ENCODE measurements around the gene AQP12A.
"Not testable (repeated sequence)": the region's sequence is repeated elsewhere in the genome, so short reads cannot be mapped to it uniquely, and the experiment has no call there.

AQP12A gene

GRCh38 chr2:240662681-240663080 lies 29.0 kb upstream of the AQP12A start:
- no peak for DNase-seq

GRCh38 chr2:240663546-240664190 lies 28.0 kb upstream of the AQP12A start:
- DNase-seq, result no peak

GRCh38 chr2:240664622-240665021 lies 27.0 kb upstream of the AQP12A start:
- no peak for DNase-seq

- no peak for DNase-seq
Measured at GRCh38 chr2:240670402-240670801, 21.3 kb upstream of the AQP12A start.

GRCh38 chr2:240670950-240671349 lies 20.7 kb upstream of the AQP12A start:
- no peak for DNase-seq

GRCh38 chr2:240672076-240672700 lies 19.5 kb upstream of the AQP12A start:
- no peak for DNase-seq

- DNase-seq, result no peak
Measured at GRCh38 chr2:240672701-240673190, 18.9 kb upstream of the AQP12A start.

GRCh38 chr2:240674461-240675184 lies 17.0 kb upstream of the AQP12A start:
- not testable (repeated sequence) for DNase-seq

- DNase-seq, result not testable (repeated sequence)
Measured at GRCh38 chr2:240675345-240675744, 16.3 kb upstream of the AQP12A start.

GRCh38 chr2:240678043-240678442 lies 13.6 kb upstream of the AQP12A start:
- DNase-seq, result not testable (repeated sequence)

GRCh38 chr2:240678909-240679308 lies 12.8 kb upstream of the AQP12A start:
- not testable (repeated sequence) for DNase-seq

- DNase-seq, result not testable (repeated sequence)
Measured at GRCh38 chr2:240680185-240680584, 11.5 kb upstream of the AQP12A start.

GRCh38 chr2:240682431-240683224 lies 9.0 kb upstream of the AQP12A start, which contains the start of gene AQP12B:
Gene AQP12B, minus strand, starts transcription at chr2:240682885. Its CDS starts 48 bp downstream, at chr2:240682837.
- not testable (repeated sequence) for DNase-seq

- DNase-seq, result not testable (repeated sequence)
Measured at GRCh38 chr2:240683329-240683979, 8.2 kb upstream of the AQP12A start.

- not testable (repeated sequence) for DNase-seq
Measured at GRCh38 chr2:240683980-240684728, 7.5 kb upstream of the AQP12A start.

GRCh38 chr2:240685771-240686371 lies 5.8 kb upstream of the AQP12A start:
- DNase-seq, result no peak

- no peak for DNase-seq
Measured at GRCh38 chr2:240686460-240686859, 5.2 kb upstream of the AQP12A start.

- DNase-seq, result no peak
Measured at GRCh38 chr2:240687045-240687740, 4.5 kb upstream of the AQP12A start.

- no peak for DNase-seq
Measured at GRCh38 chr2:240687741-240688552, 3.7 kb upstream of the AQP12A start.

GRCh38 chr2:240688553-240688919 lies 3.1 kb upstream of the AQP12A start:
- no peak for DNase-seq
